ENCODE measurements around the gene UTS2B.

The UTS2B gene

DNA sequence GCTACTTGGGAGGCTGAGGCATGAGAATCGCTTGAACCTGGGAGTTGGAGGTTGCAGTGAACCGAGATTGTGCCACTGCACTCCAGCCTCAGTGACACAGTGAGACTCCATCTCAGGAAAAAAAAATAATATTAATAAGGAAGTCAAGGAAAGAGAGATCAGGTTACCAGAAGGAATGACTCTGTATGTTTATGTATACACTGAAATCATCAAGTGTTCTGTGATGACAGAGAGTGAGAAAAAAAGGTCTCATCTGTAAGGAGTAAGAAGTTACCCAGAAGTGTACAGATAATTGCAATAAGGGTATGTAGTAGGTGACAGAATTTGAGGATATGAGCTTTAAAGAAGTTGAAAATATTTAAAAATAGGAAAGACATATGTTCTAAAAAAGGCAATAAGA is 5.4 kb downstream of the UTS2B start:
- Histone ChIP-seq H3K36me3 (ENCODE audit: control insufficient read depth in 2 of 2, insufficient read depth in 2 of 2, low read length in 2 of 2) (no peaks in the 10 kb centered on the region), H3K9me3 (ENCODE audit: control insufficient read depth in 2 of 2, low read length in 2 of 2) (no peaks in the 10 kb centered on the region), H3K27me3 (ENCODE audit: control insufficient read depth in 1 of 2, insufficient read depth in 2 of 2, low read length in 2 of 2) (no peaks in the 10 kb centered on the region), H3K27ac (ENCODE audit: low read length) (no peak overlapping the region), H3K4me1 (ENCODE audit: control insufficient read depth, insufficient read depth, low read length) (no peaks in the 10 kb centered on the region), H3K4me3 (ENCODE audit: low read length in 2 of 2) (no peak overlapping the region), H3K9ac (ENCODE audit: low read length in 2 of 2) (no peak overlapping the region)

DNA sequence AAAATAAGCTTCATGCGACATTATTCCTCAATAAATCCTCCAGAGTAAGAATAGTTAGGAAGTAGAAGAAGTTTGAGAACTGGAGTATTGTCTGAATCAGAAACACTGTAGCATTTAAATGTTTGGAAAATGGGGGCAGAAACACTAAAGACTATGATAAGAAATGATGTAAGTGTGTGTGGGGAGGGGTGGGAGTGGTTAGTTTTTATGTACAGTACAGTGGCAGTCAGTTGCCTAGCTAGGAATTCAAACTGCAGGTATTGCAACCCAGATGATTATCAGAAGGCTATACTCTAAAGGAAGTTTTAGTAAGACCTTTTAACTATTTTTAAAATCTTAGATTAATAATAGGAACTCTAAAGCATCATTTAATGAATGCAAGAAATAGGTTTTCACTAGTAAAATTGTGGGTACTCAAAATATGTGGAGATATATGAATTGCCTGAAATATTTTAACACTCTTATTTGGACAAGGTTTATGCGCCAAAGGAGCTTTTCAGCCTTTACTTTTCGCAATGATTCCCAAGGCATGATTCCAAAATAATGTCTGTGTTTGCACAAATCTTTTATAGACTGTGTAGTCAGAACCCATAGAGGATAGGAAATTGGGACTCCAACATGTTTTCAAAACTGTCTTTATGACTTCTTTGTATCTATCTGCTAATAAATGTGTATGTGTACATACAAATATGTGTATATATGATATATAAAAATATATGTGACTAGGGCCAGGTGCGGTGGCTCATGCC is 9.1 kb downstream of the UTS2B start:
- no peak overlapping the region for H3K27ac ChIP-seq (ENCODE audit: low read length)
- no peak overlapping the region for H3K9ac ChIP-seq (ENCODE audit: low read length in 2 of 2)
- no peak overlapping the region for H3K4me3 ChIP-seq (ENCODE audit: low read length in 2 of 2)
- H3K27me3 ChIP-seq (ENCODE audit: control insufficient read depth in 1 of 2, insufficient read depth in 2 of 2, low read length in 2 of 2) = no peaks in the 10 kb centered on the region
- H3K9me3 ChIP-seq (ENCODE audit: control insufficient read depth in 2 of 2, low read length in 2 of 2) = no peaks in the 10 kb centered on the region
- no peaks in the 10 kb centered on the region for H3K36me3 ChIP-seq (ENCODE audit: control insufficient read depth in 2 of 2, insufficient read depth in 2 of 2, low read length in 2 of 2)
- H3K4me1 ChIP-seq (ENCODE audit: control insufficient read depth, insufficient read depth, low read length) = no peaks in the 10 kb centered on the region

DNA sequence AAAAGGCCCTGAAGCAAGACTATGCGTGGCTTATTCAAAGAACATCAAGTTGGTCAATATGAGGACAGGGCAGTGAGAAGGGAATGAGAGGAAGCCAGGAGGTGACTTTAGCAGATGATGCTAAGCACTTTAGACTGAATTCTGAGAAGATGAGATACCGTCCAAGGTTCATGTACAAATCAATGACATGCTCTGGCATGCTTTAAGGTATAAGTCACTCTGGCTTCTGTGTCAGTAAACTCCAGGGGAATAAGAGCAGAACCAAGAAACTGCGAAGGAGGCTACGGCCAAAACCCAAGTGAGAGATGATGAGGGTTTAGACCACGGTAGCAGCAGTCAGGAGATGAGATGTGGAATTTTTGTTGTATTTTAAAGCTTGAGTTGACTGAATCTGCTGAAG is 10.0 kb downstream of the UTS2B start:
- no peak overlapping the region for H3K27ac ChIP-seq (ENCODE audit: low read length)
- H3K4me3 ChIP-seq (ENCODE audit: low read length in 2 of 2) = no peak overlapping the region
- H3K36me3 ChIP-seq (ENCODE audit: control insufficient read depth in 2 of 2, insufficient read depth in 2 of 2, low read length in 2 of 2) = no peaks in the 10 kb centered on the region
- no peaks in the 10 kb centered on the region for H3K27me3 ChIP-seq (ENCODE audit: control insufficient read depth in 1 of 2, insufficient read depth in 2 of 2, low read length in 2 of 2)
- H3K9ac ChIP-seq (ENCODE audit: low read length in 2 of 2) = no peak overlapping the region
- H3K4me1 ChIP-seq (ENCODE audit: control insufficient read depth, insufficient read depth, low read length) = no peaks in the 10 kb centered on the region
- H3K9me3 ChIP-seq (ENCODE audit: control insufficient read depth in 2 of 2, low read length in 2 of 2) = no peaks in the 10 kb centered on the region

DNA sequence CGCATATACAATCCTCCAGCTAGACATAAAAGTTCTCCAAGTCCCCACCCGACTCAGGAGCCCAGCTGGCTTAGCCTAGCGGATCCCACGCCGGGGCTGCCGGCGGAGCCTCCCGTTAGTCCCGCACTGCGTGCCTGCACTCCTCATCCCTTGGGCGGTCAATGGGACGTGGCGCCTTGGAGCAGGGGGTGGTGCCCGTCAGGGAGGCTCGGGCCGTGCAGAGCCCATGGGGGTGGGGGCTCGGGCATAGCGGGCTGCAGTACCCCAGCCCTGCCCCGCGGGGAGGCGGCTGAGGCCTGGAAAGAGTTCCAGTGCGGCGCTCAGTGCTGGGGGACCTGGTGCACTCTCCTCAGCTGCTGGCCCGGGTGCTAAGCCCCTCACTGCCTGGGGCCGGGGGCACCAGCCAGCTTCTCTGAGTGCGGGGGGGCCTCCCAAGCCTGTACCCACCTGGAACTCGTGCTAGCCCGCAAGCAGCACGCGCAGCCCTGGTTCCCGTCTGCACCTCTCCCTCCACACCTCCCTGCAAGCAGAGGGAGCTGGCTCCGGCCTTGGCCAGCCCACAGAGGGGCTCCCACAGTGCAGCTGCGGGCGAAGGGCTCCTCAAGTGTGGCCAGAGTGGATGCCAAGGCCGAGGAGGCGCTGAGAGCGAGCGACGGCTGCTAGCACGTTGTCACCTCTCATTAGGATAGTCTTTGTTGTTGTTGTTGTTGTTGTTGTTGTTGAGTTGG is 13.3 kb downstream of the UTS2B start:
- Histone ChIP-seq H3K27ac (ENCODE audit: low read length) (no peak overlapping the region), H3K4me1 (ENCODE audit: control insufficient read depth, insufficient read depth, low read length) (no peaks in the 10 kb centered on the region), H3K4me3 (ENCODE audit: low read length in 2 of 2) (no peak overlapping the region), H3K9me3 (ENCODE audit: control insufficient read depth in 2 of 2, low read length in 2 of 2) (no peaks in the 10 kb centered on the region), H3K36me3 (ENCODE audit: control insufficient read depth in 2 of 2, insufficient read depth in 2 of 2, low read length in 2 of 2) (no peaks in the 10 kb centered on the region), H3K27me3 (ENCODE audit: control insufficient read depth in 1 of 2, insufficient read depth in 2 of 2, low read length in 2 of 2) (no peaks in the 10 kb centered on the region), H3K9ac (ENCODE audit: low read length in 2 of 2) (no peak overlapping the region)

DNA sequence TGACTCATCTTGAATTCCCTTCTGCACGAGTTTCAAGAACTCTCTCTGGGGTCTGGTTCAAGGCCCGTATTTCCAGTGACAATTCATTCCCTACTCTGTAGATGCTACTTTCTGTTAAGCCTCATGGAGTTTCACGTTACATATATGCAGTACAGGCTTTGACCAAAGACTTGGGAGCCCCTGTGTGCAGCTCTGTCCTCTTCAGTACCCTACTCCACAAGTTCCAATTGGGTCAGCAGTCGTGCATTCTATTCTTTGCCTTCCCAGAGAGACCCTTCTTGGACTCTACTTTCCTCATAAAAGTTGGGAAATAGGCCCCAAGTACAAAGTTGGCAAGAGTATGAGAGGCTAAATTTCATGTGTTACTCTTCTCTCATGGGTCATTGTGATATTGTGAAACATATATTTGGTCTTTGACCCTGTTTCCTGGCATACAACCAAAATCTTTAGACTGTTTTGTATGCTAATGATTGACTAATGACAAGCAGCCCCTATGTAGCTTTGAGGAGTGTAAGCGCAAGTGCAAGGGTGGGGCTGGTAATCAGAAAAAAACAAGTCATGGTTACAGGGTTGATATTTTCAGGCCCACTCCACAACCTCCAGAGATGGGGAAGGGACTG is 16.1 kb downstream of the UTS2B start:
- Histone ChIP-seq H3K9ac (ENCODE audit: low read length in 2 of 2) (no peak overlapping the region), H3K27me3 (ENCODE audit: control insufficient read depth in 1 of 2, insufficient read depth in 2 of 2, low read length in 2 of 2) (no peaks in the 10 kb centered on the region), H3K27ac (ENCODE audit: low read length) (no peak overlapping the region), H3K36me3 (ENCODE audit: control insufficient read depth in 2 of 2, insufficient read depth in 2 of 2, low read length in 2 of 2) (no peaks in the 10 kb centered on the region), H3K4me1 (ENCODE audit: control insufficient read depth, insufficient read depth, low read length) (no peaks in the 10 kb centered on the region), H3K4me3 (ENCODE audit: low read length in 2 of 2) (no peak overlapping the region), H3K9me3 (ENCODE audit: control insufficient read depth in 2 of 2, low read length in 2 of 2) (no peaks in the 10 kb centered on the region)

DNA sequence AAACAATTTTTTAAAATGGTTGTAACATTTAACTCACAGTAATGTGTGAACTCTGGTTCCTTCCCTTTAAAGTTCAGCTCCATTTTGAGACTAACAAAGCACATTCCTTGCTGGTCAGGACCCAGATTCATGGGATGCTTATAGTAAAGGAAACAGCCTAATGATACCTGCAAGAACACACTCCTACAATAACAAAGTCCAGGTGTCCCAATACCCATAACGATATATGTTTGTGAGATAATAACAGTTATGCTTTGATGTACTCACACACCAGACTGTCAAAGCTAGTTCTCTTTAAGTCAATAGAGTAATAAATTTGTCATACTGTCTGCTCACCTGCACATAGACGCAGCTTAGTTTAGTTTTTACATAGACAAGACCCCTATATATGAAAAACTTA is 17.0 kb downstream of the UTS2B start:
- Histone ChIP-seq H3K9me3 (ENCODE audit: control insufficient read depth in 2 of 2, low read length in 2 of 2) (no peaks in the 10 kb centered on the region), H3K4me3 (ENCODE audit: low read length in 2 of 2) (no peak overlapping the region), H3K27ac (ENCODE audit: low read length) (no peak overlapping the region), H3K36me3 (ENCODE audit: control insufficient read depth in 2 of 2, insufficient read depth in 2 of 2, low read length in 2 of 2) (no peaks in the 10 kb centered on the region), H3K9ac (ENCODE audit: low read length in 2 of 2) (no peak overlapping the region), H3K4me1 (ENCODE audit: control insufficient read depth, insufficient read depth, low read length) (no peaks in the 10 kb centered on the region), H3K27me3 (ENCODE audit: control insufficient read depth in 1 of 2, insufficient read depth in 2 of 2, low read length in 2 of 2) (no peaks in the 10 kb centered on the region)

DNA sequence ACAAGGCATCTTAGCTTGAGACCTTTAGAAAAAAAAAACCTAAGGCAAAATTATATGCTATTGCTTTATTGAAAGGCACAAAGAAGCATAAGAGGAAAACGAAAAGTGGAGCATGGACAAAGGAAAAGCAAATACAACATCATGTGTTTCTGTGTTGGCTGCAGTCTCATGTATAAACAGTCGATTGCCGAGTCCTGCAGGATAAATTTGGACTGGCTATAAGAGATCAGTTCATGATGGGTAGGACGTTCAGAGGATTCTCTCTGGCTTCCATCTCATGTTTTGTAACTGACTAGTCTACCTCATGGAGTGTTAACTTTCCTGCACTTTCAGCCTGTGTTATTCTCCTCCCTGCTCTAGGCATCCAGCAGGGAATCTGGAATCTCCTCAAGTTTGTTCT is 23.0 kb downstream of the UTS2B start:
- Histone ChIP-seq H3K36me3 (ENCODE audit: control insufficient read depth in 2 of 2, insufficient read depth in 2 of 2, low read length in 2 of 2) (no peaks in the 10 kb centered on the region), H3K4me3 (ENCODE audit: low read length in 2 of 2) (no peak overlapping the region), H3K4me1 (ENCODE audit: control insufficient read depth, insufficient read depth, low read length) (no peaks in the 10 kb centered on the region)

DNA sequence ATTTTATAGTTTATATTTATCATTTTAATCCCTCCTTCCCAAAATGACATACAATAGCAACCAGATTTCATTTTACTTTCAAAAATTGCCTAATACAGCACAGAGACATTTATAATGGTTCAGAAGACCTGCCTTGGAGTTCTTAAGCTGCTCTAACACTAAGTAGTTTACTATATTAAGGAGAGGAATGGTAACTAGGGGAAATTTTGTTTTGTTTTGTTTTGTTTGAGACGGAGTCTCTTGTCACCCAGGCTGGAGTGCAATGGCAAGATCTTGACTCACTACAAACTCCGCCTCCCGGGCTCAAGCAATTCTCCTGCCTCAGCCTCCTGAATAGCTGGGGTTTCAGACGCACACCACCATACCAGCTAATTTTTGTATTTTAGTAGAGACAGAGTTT is 23.9 kb downstream of the UTS2B start:
- Histone ChIP-seq H3K27ac (ENCODE audit: low read length) (no peak overlapping the region), H3K4me1 (ENCODE audit: control insufficient read depth, insufficient read depth, low read length) (no peaks in the 10 kb centered on the region), H3K9me3 (ENCODE audit: control insufficient read depth in 2 of 2, low read length in 2 of 2) (no peaks in the 10 kb centered on the region), H3K27me3 (ENCODE audit: control insufficient read depth in 1 of 2, insufficient read depth in 2 of 2, low read length in 2 of 2) (no peaks in the 10 kb centered on the region), H3K36me3 (ENCODE audit: control insufficient read depth in 2 of 2, insufficient read depth in 2 of 2, low read length in 2 of 2) (no peaks in the 10 kb centered on the region), H3K4me3 (ENCODE audit: low read length in 2 of 2) (no peak overlapping the region), H3K9ac (ENCODE audit: low read length in 2 of 2) (no peak overlapping the region)

More for the DNA sequence above, 23.0 kb downstream of the UTS2B start:
- Histone ChIP-seq H3K27me3 (ENCODE audit: control insufficient read depth in 1 of 2, insufficient read depth in 2 of 2, low read length in 2 of 2) (no peaks in the 10 kb centered on the region), H3K27ac (ENCODE audit: low read length) (no peak overlapping the region), H3K9me3 (ENCODE audit: control insufficient read depth in 2 of 2, low read length in 2 of 2) (no peaks in the 10 kb centered on the region), H3K9ac (ENCODE audit: low read length in 2 of 2) (no peak overlapping the region)

DNA sequence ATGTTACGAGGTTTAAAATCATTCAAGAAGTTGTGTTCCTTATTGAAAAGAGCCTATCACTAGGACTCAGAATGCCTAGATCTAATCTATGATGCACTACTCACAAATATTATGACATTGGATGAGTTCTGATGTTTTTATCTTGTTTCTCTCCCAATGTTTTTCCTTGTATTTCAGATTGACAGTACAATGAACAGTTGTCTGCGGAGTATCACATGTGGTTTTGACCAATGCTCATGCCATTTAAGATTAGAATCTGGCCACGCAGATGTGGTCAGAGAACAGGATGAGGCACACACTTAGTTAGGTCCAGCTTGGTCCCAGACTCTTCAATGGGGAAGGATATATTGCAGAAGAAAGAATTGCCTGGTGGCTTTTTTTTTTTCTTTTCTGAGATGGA is 26.7 kb downstream of the UTS2B start:
- no peaks in the 10 kb centered on the region for H3K27me3 ChIP-seq (ENCODE audit: control insufficient read depth in 1 of 2, insufficient read depth in 2 of 2, low read length in 2 of 2)
- H3K4me3 ChIP-seq (ENCODE audit: low read length in 2 of 2) = no peak overlapping the region
- no peak overlapping the region for H3K9ac ChIP-seq (ENCODE audit: low read length in 2 of 2)
- no peak overlapping the region for H3K27ac ChIP-seq (ENCODE audit: low read length)
- no peaks in the 10 kb centered on the region for H3K9me3 ChIP-seq (ENCODE audit: control insufficient read depth in 2 of 2, low read length in 2 of 2)
- no peaks in the 10 kb centered on the region for H3K36me3 ChIP-seq (ENCODE audit: control insufficient read depth in 2 of 2, insufficient read depth in 2 of 2, low read length in 2 of 2)
- no peaks in the 10 kb centered on the region for H3K4me1 ChIP-seq (ENCODE audit: control insufficient read depth, insufficient read depth, low read length)

DNA sequence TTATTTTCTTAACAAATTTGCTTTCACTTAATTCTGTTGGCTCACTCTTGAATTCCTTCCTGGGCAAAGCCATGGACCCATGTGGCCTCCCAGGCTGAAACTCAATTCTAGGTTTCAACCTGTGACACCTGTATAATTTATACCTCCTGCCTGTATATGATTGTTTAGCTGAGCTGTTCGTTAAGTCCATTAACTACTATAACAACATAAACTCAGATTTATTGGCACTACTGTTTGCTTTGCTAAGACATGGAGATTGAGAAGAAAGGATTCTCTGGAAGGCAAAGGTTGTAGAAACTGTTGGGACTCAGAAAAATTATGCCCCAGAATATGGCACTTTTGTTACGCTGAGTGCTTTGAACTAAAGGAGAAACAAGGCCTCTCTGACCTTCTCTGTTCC is 27.9 kb downstream of the UTS2B start:
- Histone ChIP-seq H3K4me1 (ENCODE audit: control insufficient read depth, insufficient read depth, low read length) (no peaks in the 10 kb centered on the region), H3K9me3 (ENCODE audit: control insufficient read depth in 2 of 2, low read length in 2 of 2) (no peaks in the 10 kb centered on the region), H3K9ac (ENCODE audit: low read length in 2 of 2) (no peak overlapping the region), H3K4me3 (ENCODE audit: low read length in 2 of 2) (no peak overlapping the region), H3K36me3 (ENCODE audit: control insufficient read depth in 2 of 2, insufficient read depth in 2 of 2, low read length in 2 of 2) (no peaks in the 10 kb centered on the region), H3K27ac (ENCODE audit: low read length) (no peak overlapping the region), H3K27me3 (ENCODE audit: control insufficient read depth in 1 of 2, insufficient read depth in 2 of 2, low read length in 2 of 2) (no peaks in the 10 kb centered on the region)

Measured in stomach smooth muscle (tissue), 2 donors.